Measurements from ENCODE around the gene TPP2.
A peak's percentile ranks its signal among the peaks of the same experiment; 100 is the strongest.

TPP2 gene

GRCh38 chr13:102589301-102589822 is 7.4 kb upstream of the TPP2 start:
- no peak for DNase-seq
- in situ Hi-C loops (cut with HindIII; ENCODE audit: low pct_ligation_motif_present, low pct_unique_long_range_greater_than_20kb, low sequenced_read_pairs) = no loop called here

GRCh38 chr13:102591988-102592781 is 4.6 kb upstream of the TPP2 start:
- in situ Hi-C loops (cut with HindIII; ENCODE audit: low pct_ligation_motif_present, low pct_unique_long_range_greater_than_20kb, low sequenced_read_pairs) = no loop called here
- peak; percentile 65 for DNase-seq

DNA sequence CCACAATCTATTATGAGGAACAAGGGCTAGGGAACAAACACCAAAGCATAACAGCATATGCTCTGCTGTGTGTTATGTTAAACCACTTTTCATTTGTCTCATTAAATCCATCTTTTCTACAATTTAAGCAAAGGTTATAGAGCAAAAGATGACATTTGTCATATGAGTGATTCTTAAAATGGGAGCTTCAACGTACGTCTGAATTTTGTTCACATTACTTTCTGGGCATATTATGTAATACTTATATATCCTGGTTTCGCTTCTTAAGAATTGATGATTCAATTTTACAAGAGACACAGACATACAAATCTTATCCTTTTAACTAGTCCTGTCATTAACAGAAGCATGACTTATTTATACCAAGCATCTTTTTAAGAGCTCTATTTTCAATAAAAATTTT is 3.3 kb upstream of the TPP2 start:
- DNase-seq = no peak

GRCh38 chr13:102597029-102597961 is 509 bp downstream of the TPP2 start:
- in situ Hi-C loops (cut with HindIII; ENCODE audit: low pct_ligation_motif_present, low pct_unique_long_range_greater_than_20kb, low sequenced_read_pairs) = no loop called here
- DNase-seq = peak; percentile 19

More for the DNA sequence above, 3.3 kb upstream of the TPP2 start:
- in situ Hi-C loops (cut with HindIII; ENCODE audit: low pct_ligation_motif_present, low pct_unique_long_range_greater_than_20kb, low sequenced_read_pairs) = no loop called here

DNA sequence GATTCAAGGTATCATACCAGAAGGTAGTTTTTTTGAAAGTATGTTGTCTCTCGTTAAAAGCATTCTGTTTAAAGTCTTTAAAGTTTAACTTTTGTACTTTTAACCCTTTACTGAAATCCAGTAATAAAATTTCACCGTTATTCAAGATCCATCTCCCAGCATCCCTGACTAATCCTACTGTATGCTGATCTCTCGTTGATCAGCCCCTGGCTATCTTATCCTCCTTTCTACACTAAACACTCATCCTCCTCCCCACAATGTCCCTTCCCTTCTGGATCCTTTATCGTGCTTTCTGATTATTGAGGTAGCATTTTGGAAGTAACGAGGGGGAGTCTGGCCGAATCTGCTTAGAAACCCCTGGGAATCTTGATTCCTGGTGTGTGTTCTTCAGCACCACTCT is 1.3 kb downstream of the TPP2 start:
- in situ Hi-C loops (cut with HindIII; ENCODE audit: low pct_ligation_motif_present, low pct_unique_long_range_greater_than_20kb, low sequenced_read_pairs) = no loop called here
- DNase-seq = no peak

- in situ Hi-C loops (cut with HindIII; ENCODE audit: low pct_ligation_motif_present, low pct_unique_long_range_greater_than_20kb, low sequenced_read_pairs) = no loop called here
- no peak for DNase-seq
These were observed 2.7 kb downstream of the TPP2 start for GRCh38 chr13:102599426-102600012.

DNA sequence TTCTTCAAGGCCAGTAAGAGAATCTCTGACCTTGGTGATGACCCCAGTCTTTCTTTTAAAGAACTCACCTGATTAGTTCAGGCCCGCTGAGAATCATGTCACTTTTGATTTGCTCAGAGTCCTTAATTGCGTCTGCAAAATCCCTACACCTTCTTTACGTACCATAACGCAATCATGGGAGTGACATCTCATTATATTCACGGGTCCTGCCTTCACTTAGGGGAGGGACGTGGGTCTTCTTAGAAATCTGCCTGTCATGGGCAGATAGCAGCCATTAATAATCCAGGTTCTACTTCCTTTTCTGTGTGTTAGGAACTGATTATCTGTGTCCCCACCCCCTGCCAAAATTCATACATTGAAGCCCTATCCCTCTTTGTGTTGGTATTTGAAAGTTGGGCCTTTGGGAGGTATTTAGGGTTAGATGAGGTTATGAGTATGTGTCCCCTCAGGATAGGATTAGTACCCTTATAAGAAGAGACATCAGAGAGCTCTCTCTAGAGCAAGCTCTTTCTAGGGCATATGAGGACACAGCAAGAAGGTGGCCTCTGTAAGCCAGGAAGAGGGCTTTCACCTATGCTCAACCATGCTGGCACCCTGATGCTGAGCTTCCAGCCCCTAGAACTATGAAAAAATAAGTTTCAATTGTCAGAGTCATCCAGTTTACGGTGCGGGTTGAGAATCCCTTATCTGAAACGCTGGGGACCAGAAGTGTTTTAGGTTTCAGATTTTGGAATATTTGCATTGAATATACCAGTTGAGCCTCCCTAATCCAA is 9.9 kb downstream of the TPP2 start:
- in situ Hi-C loops (cut with HindIII; ENCODE audit: low pct_ligation_motif_present, low pct_unique_long_range_greater_than_20kb, low sequenced_read_pairs) = no loop called here
- DNase-seq = no peak

GRCh38 chr13:102608974-102609373 is 12.2 kb downstream of the TPP2 start:
- no peak for DNase-seq
- in situ Hi-C loops (cut with HindIII; ENCODE audit: low pct_ligation_motif_present, low pct_unique_long_range_greater_than_20kb, low sequenced_read_pairs) = no loop called here

DNA sequence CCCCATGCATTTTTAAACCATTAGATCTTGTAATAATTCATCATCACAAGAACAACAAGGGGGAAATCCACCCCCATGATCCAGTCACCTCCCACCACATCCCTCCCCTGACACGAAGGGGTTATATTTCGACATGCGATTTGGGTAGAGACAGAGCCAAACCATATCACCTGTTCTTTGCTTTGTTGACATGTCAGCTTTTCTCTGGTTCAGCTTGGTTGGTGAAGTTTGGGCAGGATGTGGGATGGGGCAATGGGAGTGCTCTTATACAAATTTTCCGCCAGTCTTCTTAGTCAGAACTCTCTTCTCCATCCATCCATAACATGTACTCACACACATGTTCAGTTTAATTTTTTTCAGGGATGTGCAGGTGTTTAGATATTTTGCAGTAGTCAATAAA is 12.9 kb downstream of the TPP2 start:
- in situ Hi-C loops (cut with HindIII; ENCODE audit: low pct_ligation_motif_present, low pct_unique_long_range_greater_than_20kb, low sequenced_read_pairs) = no loop called here
- no peak for DNase-seq

GRCh38 chr13:102610296-102610895 is 13.6 kb downstream of the TPP2 start:
- DNase-seq = no peak
- in situ Hi-C loops (cut with HindIII; ENCODE audit: low pct_ligation_motif_present, low pct_unique_long_range_greater_than_20kb, low sequenced_read_pairs) = no loop called here

DNA sequence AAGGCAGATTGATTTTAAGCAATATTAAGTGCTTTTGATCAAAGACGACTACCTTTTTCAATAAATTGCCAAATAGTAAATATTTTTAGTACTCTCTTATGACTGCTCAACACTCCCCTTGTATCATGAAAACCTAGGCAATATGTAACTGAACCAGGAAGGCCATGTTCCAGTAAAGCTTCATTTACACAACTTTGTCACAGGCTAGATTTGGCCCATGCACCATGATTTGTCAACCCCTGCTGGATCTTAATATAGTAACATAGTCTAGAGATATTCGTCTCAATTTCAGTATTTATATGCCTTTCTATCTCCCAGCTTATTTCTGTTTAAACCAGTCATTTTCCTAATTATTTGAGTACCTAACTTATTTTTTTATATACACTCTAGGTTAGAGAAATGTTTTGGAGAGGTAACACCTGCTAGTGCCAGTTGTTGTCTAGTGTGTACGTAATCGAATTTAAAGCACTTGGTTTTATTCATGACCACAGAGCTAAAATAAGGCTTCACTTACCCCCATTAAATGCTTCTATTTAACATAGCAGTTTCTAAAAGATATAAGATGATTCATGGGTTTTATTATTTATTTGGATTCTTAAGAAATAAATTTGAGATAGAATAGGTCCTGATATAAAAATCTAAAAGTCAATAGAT is 21.0 kb downstream of the TPP2 start:
- no peak for DNase-seq
- in situ Hi-C loops (cut with HindIII; ENCODE audit: low pct_ligation_motif_present, low pct_unique_long_range_greater_than_20kb, low sequenced_read_pairs) = no loop called here

GRCh38 chr13:102620516-102620915 is 23.7 kb downstream of the TPP2 start:
- in situ Hi-C loops (cut with HindIII; ENCODE audit: low pct_ligation_motif_present, low pct_unique_long_range_greater_than_20kb, low sequenced_read_pairs) = no loop called here
- no peak for DNase-seq

DNA sequence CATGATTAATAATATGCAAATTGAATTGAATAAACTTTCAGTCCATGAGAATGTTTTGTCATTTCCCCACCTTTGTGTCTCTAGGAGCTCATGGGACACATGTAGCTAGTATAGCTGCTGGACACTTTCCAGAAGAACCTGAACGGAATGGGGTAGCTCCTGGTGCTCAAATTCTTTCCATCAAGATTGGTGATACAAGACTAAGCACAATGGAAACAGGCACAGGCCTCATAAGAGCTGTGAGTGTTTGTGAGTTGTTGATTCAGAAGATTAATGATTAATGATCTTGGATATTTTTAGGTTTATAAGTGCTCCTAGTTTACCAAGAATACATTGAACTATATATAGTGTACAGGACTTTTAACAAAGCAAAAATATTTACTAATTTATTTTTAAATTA is 30.1 kb downstream of the TPP2 start:
- DNase-seq = no peak
- in situ Hi-C loops (cut with HindIII; ENCODE audit: low pct_ligation_motif_present, low pct_unique_long_range_greater_than_20kb, low sequenced_read_pairs) = no loop called here

- in situ Hi-C loops (cut with HindIII; ENCODE audit: low pct_ligation_motif_present, low pct_unique_long_range_greater_than_20kb, low sequenced_read_pairs) = no loop called here
- no peak for DNase-seq
These were observed 31.8 kb downstream of the TPP2 start for GRCh38 chr13:102628559-102628958.

DNA sequence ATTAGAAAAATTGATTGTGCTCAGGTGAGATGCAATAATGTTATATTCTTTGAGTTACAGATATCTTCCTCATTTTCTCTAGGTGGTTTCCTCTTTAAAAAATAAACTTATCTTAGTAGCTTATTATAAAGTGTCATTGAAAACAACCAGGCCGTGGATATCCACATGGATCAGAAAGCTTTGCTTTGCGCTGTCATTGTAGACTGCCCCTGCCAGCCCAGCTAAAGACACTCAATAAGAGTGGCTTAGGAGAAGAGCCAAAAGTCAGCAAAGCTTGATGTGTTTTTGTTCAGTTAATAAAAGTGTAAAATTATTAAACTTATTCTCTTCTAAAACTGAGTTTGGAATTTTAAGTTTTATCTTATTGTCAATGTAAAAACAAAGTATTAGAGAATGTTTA is 34.4 kb downstream of the TPP2 start:
- DNase-seq = no peak
- in situ Hi-C loops (cut with HindIII; ENCODE audit: low pct_ligation_motif_present, low pct_unique_long_range_greater_than_20kb, low sequenced_read_pairs) = no loop called here

- in situ Hi-C loops (cut with HindIII; ENCODE audit: low pct_ligation_motif_present, low pct_unique_long_range_greater_than_20kb, low sequenced_read_pairs) = no loop called here
- DNase-seq = no peak
These were observed 42.0 kb downstream of the TPP2 start for GRCh38 chr13:102638741-102639140.

- in situ Hi-C loops (cut with HindIII; ENCODE audit: low pct_ligation_motif_present, low pct_unique_long_range_greater_than_20kb, low sequenced_read_pairs) = no loop called here
- DNase-seq = no peak
These were observed 45.2 kb downstream of the TPP2 start for GRCh38 chr13:102642029-102642428.

DNA sequence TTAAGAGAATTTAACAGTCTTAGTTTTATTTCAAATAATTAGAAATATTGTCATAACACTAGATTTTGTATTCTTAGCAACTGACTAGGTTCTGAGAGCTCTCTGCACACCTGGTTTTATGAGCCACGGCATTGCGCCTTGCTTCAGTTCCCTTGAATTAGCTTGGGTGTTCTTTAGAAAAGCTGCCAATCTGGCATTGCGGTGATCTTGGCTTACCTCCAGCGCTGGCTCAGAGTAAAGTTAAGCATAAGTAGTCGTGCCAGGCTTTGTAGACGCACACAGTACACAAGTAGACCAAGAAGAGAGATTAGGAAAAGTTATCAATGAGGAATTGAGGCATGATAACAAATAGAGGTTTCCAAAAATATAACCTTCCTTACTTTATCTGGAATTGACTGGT is 45.7 kb downstream of the TPP2 start:
- DNase-seq = no peak
- in situ Hi-C loops (cut with HindIII; ENCODE audit: low pct_ligation_motif_present, low pct_unique_long_range_greater_than_20kb, low sequenced_read_pairs) = no loop called here

Measured in ACHN (cell line).